GM12878 (cell line): ENCODE results near the gene PDE6A.

Experiments
- CEBPB ChIP-seq, 2 experiments: fragments of 150-350 bp in 1 of 2; IDR thresholded peaks; 2 replicates each; pipeline ENCODE4 v1.6.1; 2012 to 2014; ENCODE audit warnings: low read depth in 2 of 2, low read length in 2 of 2, borderline replicate concordance in 1 of 2, inconsistent platforms in 1 of 2
- CTCF ChIP-seq, 3 experiments: IDR thresholded peaks in 2 of 3; conservative IDR thresholded peaks in 1 of 3; 2 replicates each; pipeline ENCODE4 v1.5.1; 2011; ENCODE audit warnings: low read depth in 3 of 3, low read length in 3 of 3, mild to moderate bottlenecking in 3 of 3, control low read depth in 2 of 3, moderate library complexity in 2 of 3, inconsistent platforms in 1 of 3, mixed read lengths in 1 of 3; ENCODE audit not compliant: control insufficient read depth in 2 of 3, insufficient read depth in 1 of 3; ENCODE audit errors: extremely low read depth in 1 of 3
- PAX5 ChIP-seq: IDR thresholded peaks from 2 replicates; pipeline ENCODE4 v1.6.1; 2011; ENCODE audit warnings: low read depth, low read length, borderline replicate concordance
- RELA ChIP-seq: fragments of 450-650 bp; IDR thresholded peaks from 2 replicates; pipeline ENCODE4 v1.8.0; 2014; ENCODE audit warnings: borderline replicate concordance; ENCODE audit not compliant: partially characterized antibody
- ZNF217 ChIP-seq: fragments of 450-650 bp; IDR thresholded peaks from 2 replicates; pipeline ENCODE4 v1.6.1; 2017; ENCODE audit warnings: antibody characterized with exemption, mild to moderate bottlenecking

GRCh38 chr5:149932445-149933350, 11.9 kb downstream of the PDE6A start:
- no peak for TF ChIP-seq PAX5
- no peak for TF ChIP-seq CTCF (IDR thresholded peaks at IDR 0.05 in 2 of 3, conservative IDR thresholded peaks at IDR 0.05 in 1 of 3; ENCODE audit: control insufficient read depth in 2 of 3, extremely low read depth in 1 of 3, insufficient read depth in 1 of 3, low read depth in 3 of 3, low read length in 3 of 3)
- no peak for TF ChIP-seq CEBPB (IDR thresholded peaks at IDR 0.05; ENCODE audit: borderline replicate concordance in 1 of 2, low read depth in 2 of 2, low read length in 2 of 2)
- TF ChIP-seq RELA: no peak
- TF ChIP-seq ZNF217: no peak
